ENCODE data around the gene MFGE8. TPM values are rescaled to one million over a fixed set of nuclear protein-coding genes. Genes with fewer than 3 reads are reported as not detected.

MFGE8 gene
- polyA plus RNA-seq, 1 donor from 2014 or later = 1.1 TPM

DNA sequence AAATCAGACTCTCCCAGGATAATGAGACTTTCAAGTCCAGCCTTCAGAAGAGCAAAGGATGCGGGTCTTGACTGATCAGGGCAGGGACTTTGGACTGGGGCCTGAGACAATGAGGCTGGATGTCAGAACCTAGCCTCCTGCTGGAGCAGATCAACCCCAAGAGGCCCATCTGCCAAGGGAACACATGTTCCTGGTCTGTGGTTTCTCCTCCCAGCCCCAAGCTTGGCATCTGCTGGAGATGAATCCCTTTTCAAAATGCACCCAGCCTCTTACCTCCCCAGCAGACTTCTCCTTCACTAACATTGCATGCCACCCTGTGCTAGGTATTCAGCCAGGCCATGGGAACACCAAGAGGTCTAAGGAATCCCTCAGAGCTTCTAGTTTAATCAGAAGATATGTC, 43.7 kb upstream of the MFGE8 start:
- H3K9me3 ChIP-seq (ENCODE audit: low read length) = no peaks in the 10 kb centered on the region
- no peaks in the 10 kb centered on the region for H4K20me1 ChIP-seq (ENCODE audit: insufficient read depth)
- H3K4me2 ChIP-seq (ENCODE audit: low read length) = no peak overlapping the region
- H3K9me2 ChIP-seq (ENCODE audit: insufficient read depth, low read length) = no peaks in the 10 kb centered on the region
- H3K36me3 ChIP-seq (ENCODE audit: insufficient read depth, low read length) = no peaks in the 10 kb centered on the region
- no peaks in the 10 kb centered on the region for H3K27me3 ChIP-seq (ENCODE audit: insufficient read depth, low read depth, low read length)
- H2AFZ ChIP-seq (ENCODE audit: low read depth, low read length) = no peak overlapping the region
- no peak overlapping the region for H3K27ac ChIP-seq (ENCODE audit: low read length)
- H3K4me3 ChIP-seq (ENCODE audit: low read length) = no peak overlapping the region
- H3F3A ChIP-seq (ENCODE audit: insufficient read depth, low read length, poor library complexity, severe bottlenecking) = no peaks in the 10 kb centered on the region
- no peak for TF ChIP-seq TAF1 (IDR thresholded peaks at IDR 0.05; ENCODE audit: low read depth)
- TF ChIP-seq EZH2 (IDR thresholded peaks at IDR 0.05; ENCODE audit: borderline replicate concordance, insufficient read depth, low read length, poor library complexity, severe bottlenecking) = no peak
- TF ChIP-seq SMC3 (conservative IDR thresholded peaks at IDR 0.05; ENCODE audit: poor library complexity) = no peak
- TF ChIP-seq EP300 (conservative IDR thresholded peaks at IDR 0.05; ENCODE audit: poor library complexity, severe bottlenecking) = no peak
- no peak for TF ChIP-seq POLR2AphosphoS5 (IDR thresholded peaks at IDR 0.05)
- TF ChIP-seq, protein P1, sequence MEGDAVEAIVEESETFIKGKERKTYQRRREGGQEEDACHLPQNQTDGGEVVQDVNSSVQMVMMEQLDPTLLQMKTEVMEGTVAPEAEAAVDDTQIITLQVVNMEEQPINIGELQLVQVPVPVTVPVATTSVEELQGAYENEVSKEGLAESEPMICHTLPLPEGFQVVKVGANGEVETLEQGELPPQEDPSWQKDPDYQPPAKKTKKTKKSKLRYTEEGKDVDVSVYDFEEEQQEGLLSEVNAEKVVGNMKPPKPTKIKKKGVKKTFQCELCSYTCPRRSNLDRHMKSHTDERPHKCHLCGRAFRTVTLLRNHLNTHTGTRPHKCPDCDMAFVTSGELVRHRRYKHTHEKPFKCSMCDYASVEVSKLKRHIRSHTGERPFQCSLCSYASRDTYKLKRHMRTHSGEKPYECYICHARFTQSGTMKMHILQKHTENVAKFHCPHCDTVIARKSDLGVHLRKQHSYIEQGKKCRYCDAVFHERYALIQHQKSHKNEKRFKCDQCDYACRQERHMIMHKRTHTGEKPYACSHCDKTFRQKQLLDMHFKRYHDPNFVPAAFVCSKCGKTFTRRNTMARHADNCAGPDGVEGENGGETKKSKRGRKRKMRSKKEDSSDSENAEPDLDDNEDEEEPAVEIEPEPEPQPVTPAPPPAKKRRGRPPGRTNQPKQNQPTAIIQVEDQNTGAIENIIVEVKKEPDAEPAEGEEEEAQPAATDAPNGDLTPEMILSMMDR (IDR thresholded peaks at IDR 0.05; ENCODE audit: poor library complexity, severe bottlenecking) = no peak
- TF ChIP-seq RAD21 (conservative IDR thresholded peaks at IDR 0.05) = no peak
- TF ChIP-seq REST (IDR thresholded peaks at IDR 0.05; ENCODE audit: borderline replicate concordance) = no peak
- TF ChIP-seq MXI1 (conservative IDR thresholded peaks at IDR 0.05; ENCODE audit: poor library complexity, severe bottlenecking) = no peak
- H3K9ac ChIP-seq (ENCODE audit: low read length) = no peak overlapping the region
- H3K79me2 ChIP-seq (replicated peaks; ENCODE audit: insufficient read depth, low read length) = no peaks in the 10 kb centered on the region

- no peaks in the 10 kb centered on the region for H3K9me3 ChIP-seq (ENCODE audit: low read length)
- no peak overlapping the region for H3K27ac ChIP-seq (ENCODE audit: low read length)
- no peaks in the 10 kb centered on the region for H3F3A ChIP-seq (ENCODE audit: insufficient read depth, low read length, poor library complexity, severe bottlenecking)
- no peak overlapping the region for H2AFZ ChIP-seq (ENCODE audit: low read depth, low read length)
- H3K9ac ChIP-seq (ENCODE audit: low read length) = no peak overlapping the region
- H3K27me3 ChIP-seq (ENCODE audit: insufficient read depth, low read depth, low read length) = no peaks in the 10 kb centered on the region
- H3K9me2 ChIP-seq (ENCODE audit: insufficient read depth, low read length) = no peaks in the 10 kb centered on the region
- H3K36me3 ChIP-seq (ENCODE audit: insufficient read depth, low read length) = no peaks in the 10 kb centered on the region
- no peak overlapping the region for H3K4me3 ChIP-seq (ENCODE audit: low read length)
- H3K4me2 ChIP-seq (ENCODE audit: low read length) = no peak overlapping the region
- H3K79me2 ChIP-seq (replicated peaks; ENCODE audit: insufficient read depth, low read length) = no peaks in the 10 kb centered on the region
- TF ChIP-seq SMC3 (conservative IDR thresholded peaks at IDR 0.05; ENCODE audit: poor library complexity) (no peak), REST (IDR thresholded peaks at IDR 0.05; ENCODE audit: borderline replicate concordance) (no peak), POLR2AphosphoS5 (IDR thresholded peaks at IDR 0.05) (no peak), EP300 (conservative IDR thresholded peaks at IDR 0.05; ENCODE audit: poor library complexity, severe bottlenecking) (no peak), EZH2 (IDR thresholded peaks at IDR 0.05; ENCODE audit: borderline replicate concordance, insufficient read depth, low read length, poor library complexity, severe bottlenecking) (no peak), RAD21 (conservative IDR thresholded peaks at IDR 0.05) (no peak), MXI1 (conservative IDR thresholded peaks at IDR 0.05; ENCODE audit: poor library complexity, severe bottlenecking) (no peak), TAF1 (IDR thresholded peaks at IDR 0.05; ENCODE audit: low read depth) (no peak)
- TF ChIP-seq, protein P1 (IDR thresholded peaks at IDR 0.05; ENCODE audit: poor library complexity, severe bottlenecking) = no peak
- H4K20me1 ChIP-seq (ENCODE audit: insufficient read depth) = no peaks in the 10 kb centered on the region
Measured at GRCh38 chr15:88956263-88956662, 43.1 kb upstream of the MFGE8 start.
